ENCODE measurements around the gene DNM3.

DNM3 gene

GRCh38 chr1:172125250-172125649 is 284.0 kb downstream of the DNM3 start:
- no peak overlapping the region for H3K27ac ChIP-seq (ENCODE audit: low read depth, low read length)
- H3K4me3 ChIP-seq (ENCODE audit: low read depth in 1 of 2, low read length in 2 of 2), result no peak overlapping the region
- no peaks in the 10 kb centered on the region for H3K9me3 ChIP-seq (ENCODE audit: control insufficient read depth in 1 of 2, low read length in 2 of 2)
- no peaks in the 10 kb centered on the region for H3K27me3 ChIP-seq (ENCODE audit: control insufficient read depth in 1 of 2, insufficient read depth in 2 of 2, low read length in 2 of 2)
- H3K9ac ChIP-seq (ENCODE audit: low read depth in 1 of 2, low read length in 2 of 2), result no peak overlapping the region
- no peaks in the 10 kb centered on the region for H3K36me3 ChIP-seq (ENCODE audit: control insufficient read depth in 1 of 2, insufficient read depth in 2 of 2, low read length in 2 of 2)
- H3K4me1 ChIP-seq (ENCODE audit: control insufficient read depth in 1 of 2, insufficient read depth in 2 of 2, low read length in 2 of 2), result no peaks in the 10 kb centered on the region

GRCh38 chr1:172125812-172126430 is 284.6 kb downstream of the DNM3 start:
- H3K9ac ChIP-seq (ENCODE audit: low read depth in 1 of 2, low read length in 2 of 2), result no peak overlapping the region
- H3K9me3 ChIP-seq (ENCODE audit: control insufficient read depth in 1 of 2, low read length in 2 of 2), result no peaks in the 10 kb centered on the region
- H3K27ac ChIP-seq (ENCODE audit: low read depth, low read length), result no peak overlapping the region
- H3K4me3 ChIP-seq (ENCODE audit: low read depth in 1 of 2, low read length in 2 of 2), result no peak overlapping the region
- H3K36me3 ChIP-seq (ENCODE audit: control insufficient read depth in 1 of 2, insufficient read depth in 2 of 2, low read length in 2 of 2), result no peaks in the 10 kb centered on the region
- H3K4me1 ChIP-seq (ENCODE audit: control insufficient read depth in 1 of 2, insufficient read depth in 2 of 2, low read length in 2 of 2), result no peaks in the 10 kb centered on the region
- no peaks in the 10 kb centered on the region for H3K27me3 ChIP-seq (ENCODE audit: control insufficient read depth in 1 of 2, insufficient read depth in 2 of 2, low read length in 2 of 2)

DNA sequence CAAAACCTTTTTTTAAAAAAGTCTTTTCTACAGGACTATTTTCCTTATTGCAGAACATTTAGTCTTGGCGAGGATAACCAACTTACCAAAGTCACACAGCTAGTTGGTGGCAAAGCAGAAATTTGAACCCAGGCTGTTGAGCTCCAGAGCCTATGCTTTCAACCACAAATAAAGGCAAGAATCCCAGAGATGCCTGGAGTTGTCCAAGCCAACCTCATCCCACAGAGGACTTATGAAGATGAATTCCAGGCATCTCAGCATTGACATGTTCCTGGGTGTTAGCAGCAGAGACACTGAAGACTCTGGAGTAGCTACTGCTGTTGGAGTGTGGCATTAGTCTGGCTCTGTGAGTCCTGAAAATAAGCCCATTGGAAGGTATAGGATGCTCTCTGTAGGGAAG is 291.5 kb downstream of the DNM3 start:
- Histone ChIP-seq H3K36me3 (ENCODE audit: control insufficient read depth in 1 of 2, insufficient read depth in 2 of 2, low read length in 2 of 2) (no peaks in the 10 kb centered on the region), H3K4me1 (ENCODE audit: control insufficient read depth in 1 of 2, insufficient read depth in 2 of 2, low read length in 2 of 2) (no peaks in the 10 kb centered on the region), H3K9ac (ENCODE audit: low read depth in 1 of 2, low read length in 2 of 2) (no peak overlapping the region), H3K27ac (ENCODE audit: low read depth, low read length) (no peak overlapping the region), H3K4me3 (ENCODE audit: low read depth in 1 of 2, low read length in 2 of 2) (no peak overlapping the region), H3K9me3 (ENCODE audit: control insufficient read depth in 1 of 2, low read length in 2 of 2) (no peaks in the 10 kb centered on the region), H3K27me3 (ENCODE audit: control insufficient read depth in 1 of 2, insufficient read depth in 2 of 2, low read length in 2 of 2) (no peaks in the 10 kb centered on the region)

DNA sequence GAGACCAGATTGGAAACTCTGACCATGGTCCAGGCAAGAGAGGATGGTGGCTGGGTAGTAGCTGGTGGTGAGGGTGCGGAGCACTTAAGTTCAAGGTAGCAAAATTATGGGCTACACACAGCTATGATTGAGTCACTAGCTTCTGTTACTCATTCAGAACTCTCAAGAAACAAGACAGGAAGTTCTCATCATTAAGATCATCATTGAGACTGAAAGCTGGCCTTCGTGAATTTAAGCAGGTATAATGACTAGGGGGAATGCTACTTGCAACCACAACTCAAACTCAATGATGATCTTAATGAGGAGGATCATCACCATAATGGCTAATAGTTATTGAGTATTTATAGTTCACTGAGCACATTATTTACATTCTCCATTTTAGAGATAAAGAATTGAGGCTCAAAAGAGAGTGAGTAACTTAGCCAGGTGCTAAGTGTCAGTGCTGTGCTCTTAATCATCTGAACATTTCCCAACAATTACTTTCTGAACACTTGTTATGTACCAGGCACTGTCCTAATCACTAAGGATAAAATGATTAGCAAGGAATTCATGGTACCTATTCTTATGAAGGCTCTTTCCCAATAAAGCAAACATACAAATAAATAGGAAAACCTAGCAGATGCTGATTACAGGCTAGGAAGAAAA is 292.9 kb downstream of the DNM3 start:
- H3K9me3 ChIP-seq (ENCODE audit: control insufficient read depth in 1 of 2, low read length in 2 of 2), result no peaks in the 10 kb centered on the region
- no peak overlapping the region for H3K4me3 ChIP-seq (ENCODE audit: low read depth in 1 of 2, low read length in 2 of 2)
- H3K27ac ChIP-seq (ENCODE audit: low read depth, low read length), result no peak overlapping the region
- no peaks in the 10 kb centered on the region for H3K4me1 ChIP-seq (ENCODE audit: control insufficient read depth in 1 of 2, insufficient read depth in 2 of 2, low read length in 2 of 2)
- no peaks in the 10 kb centered on the region for H3K27me3 ChIP-seq (ENCODE audit: control insufficient read depth in 1 of 2, insufficient read depth in 2 of 2, low read length in 2 of 2)
- H3K36me3 ChIP-seq (ENCODE audit: control insufficient read depth in 1 of 2, insufficient read depth in 2 of 2, low read length in 2 of 2), result no peaks in the 10 kb centered on the region
- H3K9ac ChIP-seq (ENCODE audit: low read depth in 1 of 2, low read length in 2 of 2), result no peak overlapping the region

GRCh38 chr1:172135076-172135672 is 293.9 kb downstream of the DNM3 start:
- Histone ChIP-seq H3K4me3 (ENCODE audit: low read depth in 1 of 2, low read length in 2 of 2) (no peak overlapping the region), H3K4me1 (ENCODE audit: control insufficient read depth in 1 of 2, insufficient read depth in 2 of 2, low read length in 2 of 2) (no peaks in the 10 kb centered on the region), H3K27ac (ENCODE audit: low read depth, low read length) (no peak overlapping the region), H3K9me3 (ENCODE audit: control insufficient read depth in 1 of 2, low read length in 2 of 2) (no peaks in the 10 kb centered on the region), H3K27me3 (ENCODE audit: control insufficient read depth in 1 of 2, insufficient read depth in 2 of 2, low read length in 2 of 2) (no peaks in the 10 kb centered on the region), H3K36me3 (ENCODE audit: control insufficient read depth in 1 of 2, insufficient read depth in 2 of 2, low read length in 2 of 2) (no peaks in the 10 kb centered on the region), H3K9ac (ENCODE audit: low read depth in 1 of 2, low read length in 2 of 2) (no peak overlapping the region)

DNA sequence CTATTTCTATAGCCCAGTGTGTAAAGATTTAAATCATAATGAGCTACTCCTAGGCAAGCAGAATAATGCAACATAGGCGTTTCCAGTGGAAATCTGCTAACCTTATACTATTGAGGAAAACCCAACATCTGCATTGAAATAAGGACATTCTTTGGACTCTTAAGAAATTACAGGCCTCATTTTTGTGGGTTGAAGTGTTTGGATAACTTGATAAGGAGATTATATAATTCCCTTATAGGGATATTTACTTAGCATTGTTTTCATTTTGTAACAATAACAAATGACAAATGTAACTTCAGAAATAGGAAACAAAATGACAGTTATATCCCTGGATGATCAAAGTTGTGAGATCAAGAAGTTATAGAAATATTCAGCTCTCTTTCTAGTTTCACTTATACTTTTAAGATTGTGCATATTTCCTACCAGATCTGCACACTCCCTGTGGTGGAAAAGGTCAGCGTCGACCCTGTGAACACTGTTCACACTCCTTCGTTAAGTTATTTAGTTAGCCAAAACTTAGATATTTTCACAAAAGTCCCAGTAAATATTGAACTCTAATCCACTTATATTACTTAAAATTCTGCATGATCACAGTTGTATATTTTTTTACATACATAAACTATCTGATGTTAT is 294.8 kb downstream of the DNM3 start:
- Histone ChIP-seq H3K4me3 (ENCODE audit: low read depth in 1 of 2, low read length in 2 of 2) (no peak overlapping the region), H3K4me1 (ENCODE audit: control insufficient read depth in 1 of 2, insufficient read depth in 2 of 2, low read length in 2 of 2) (no peaks in the 10 kb centered on the region), H3K27ac (ENCODE audit: low read depth, low read length) (no peak overlapping the region), H3K36me3 (ENCODE audit: control insufficient read depth in 1 of 2, insufficient read depth in 2 of 2, low read length in 2 of 2) (no peaks in the 10 kb centered on the region), H3K9ac (ENCODE audit: low read depth in 1 of 2, low read length in 2 of 2) (no peak overlapping the region), H3K9me3 (ENCODE audit: control insufficient read depth in 1 of 2, low read length in 2 of 2) (no peaks in the 10 kb centered on the region), H3K27me3 (ENCODE audit: control insufficient read depth in 1 of 2, insufficient read depth in 2 of 2, low read length in 2 of 2) (no peaks in the 10 kb centered on the region)

DNA sequence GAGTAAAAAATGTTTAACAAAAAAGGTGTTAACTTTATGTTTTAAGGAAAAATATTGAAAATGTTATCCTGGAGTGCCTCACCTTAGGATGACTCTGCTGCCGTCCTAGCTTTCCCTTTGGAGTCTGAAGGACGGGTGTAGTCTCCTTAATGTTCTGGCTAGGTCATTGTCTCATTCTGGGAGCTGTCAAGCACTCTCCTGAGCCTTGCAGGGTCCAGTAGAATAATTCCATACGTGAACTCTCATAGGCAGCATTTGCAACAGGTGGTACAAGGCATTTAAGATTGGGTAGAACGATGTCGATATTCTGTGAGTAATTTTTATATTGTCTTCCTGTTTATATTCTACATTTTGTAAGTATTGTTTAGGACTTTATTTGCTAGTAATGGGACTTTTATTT is 295.6 kb downstream of the DNM3 start:
- H3K27ac ChIP-seq (ENCODE audit: low read depth, low read length), result no peak overlapping the region
- H3K36me3 ChIP-seq (ENCODE audit: control insufficient read depth in 1 of 2, insufficient read depth in 2 of 2, low read length in 2 of 2), result no peaks in the 10 kb centered on the region
- no peak overlapping the region for H3K4me3 ChIP-seq (ENCODE audit: low read depth in 1 of 2, low read length in 2 of 2)
- no peaks in the 10 kb centered on the region for H3K9me3 ChIP-seq (ENCODE audit: control insufficient read depth in 1 of 2, low read length in 2 of 2)
- H3K4me1 ChIP-seq (ENCODE audit: control insufficient read depth in 1 of 2, insufficient read depth in 2 of 2, low read length in 2 of 2), result no peaks in the 10 kb centered on the region
- H3K9ac ChIP-seq (ENCODE audit: low read depth in 1 of 2, low read length in 2 of 2), result no peak overlapping the region
- H3K27me3 ChIP-seq (ENCODE audit: control insufficient read depth in 1 of 2, insufficient read depth in 2 of 2, low read length in 2 of 2), result no peaks in the 10 kb centered on the region

DNA sequence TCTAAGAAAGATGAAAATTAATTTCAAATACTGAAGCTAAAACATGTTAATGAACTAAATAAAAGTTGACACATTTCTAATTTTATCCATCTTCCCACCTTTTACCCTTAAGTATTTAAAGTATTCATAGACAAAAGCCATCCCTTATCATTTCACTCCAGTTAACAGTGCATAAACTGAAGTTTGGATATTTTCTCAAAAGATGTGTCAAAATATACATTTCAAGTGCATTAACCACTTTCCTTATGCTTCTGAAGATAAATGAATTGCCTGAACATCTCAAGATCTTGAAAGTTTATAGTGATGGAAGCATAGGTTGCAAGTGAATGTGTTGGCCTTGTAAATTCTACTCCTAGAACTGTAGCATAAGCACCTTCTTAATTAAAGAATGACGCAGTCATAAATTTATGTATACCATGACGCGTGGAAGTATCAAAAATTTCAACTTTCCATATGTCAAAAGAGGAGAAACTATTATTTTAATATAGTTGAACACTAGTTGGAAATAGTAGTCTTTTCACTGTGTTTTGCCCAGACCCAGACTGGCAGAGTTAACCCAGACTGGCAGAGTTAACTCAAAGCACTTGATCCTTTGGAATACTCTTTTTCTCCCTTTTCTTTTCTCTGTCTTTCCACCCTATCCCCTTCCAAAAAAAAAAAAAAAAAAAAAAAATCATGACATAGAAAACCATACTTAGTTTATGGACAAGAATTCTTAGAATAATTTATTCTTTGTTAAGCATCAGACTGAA is 296.6 kb downstream of the DNM3 start:
- Histone ChIP-seq H3K9ac (ENCODE audit: low read depth in 1 of 2, low read length in 2 of 2) (no peak overlapping the region), H3K27ac (ENCODE audit: low read depth, low read length) (no peak overlapping the region), H3K4me3 (ENCODE audit: low read depth in 1 of 2, low read length in 2 of 2) (no peak overlapping the region), H3K9me3 (ENCODE audit: control insufficient read depth in 1 of 2, low read length in 2 of 2) (no peaks in the 10 kb centered on the region), H3K36me3 (ENCODE audit: control insufficient read depth in 1 of 2, insufficient read depth in 2 of 2, low read length in 2 of 2) (no peaks in the 10 kb centered on the region), H3K4me1 (ENCODE audit: control insufficient read depth in 1 of 2, insufficient read depth in 2 of 2, low read length in 2 of 2) (no peaks in the 10 kb centered on the region), H3K27me3 (ENCODE audit: control insufficient read depth in 1 of 2, insufficient read depth in 2 of 2, low read length in 2 of 2) (no peaks in the 10 kb centered on the region)

DNA sequence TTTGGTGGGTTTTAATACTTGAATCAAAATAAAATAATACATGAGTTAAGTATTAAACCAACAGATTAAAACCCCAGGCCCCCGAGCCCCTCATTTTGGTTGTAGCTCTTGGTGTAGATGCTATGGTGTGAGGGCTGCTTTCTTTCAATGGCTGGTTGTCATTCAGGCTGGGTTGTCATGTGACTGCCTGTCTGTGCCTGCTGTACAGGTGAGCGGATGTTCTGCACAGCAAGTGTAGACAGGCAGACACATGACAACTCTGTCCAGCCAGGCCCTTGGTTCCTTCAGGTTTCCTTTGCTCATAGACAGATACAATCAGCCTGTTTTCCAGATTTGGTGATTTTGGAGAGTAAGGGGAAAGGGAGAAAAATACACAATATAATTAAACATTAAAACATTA is 297.3 kb downstream of the DNM3 start:
- Histone ChIP-seq H3K27ac (ENCODE audit: low read depth, low read length) (no peak overlapping the region), H3K27me3 (ENCODE audit: control insufficient read depth in 1 of 2, insufficient read depth in 2 of 2, low read length in 2 of 2) (no peaks in the 10 kb centered on the region), H3K36me3 (ENCODE audit: control insufficient read depth in 1 of 2, insufficient read depth in 2 of 2, low read length in 2 of 2) (no peaks in the 10 kb centered on the region), H3K4me1 (ENCODE audit: control insufficient read depth in 1 of 2, insufficient read depth in 2 of 2, low read length in 2 of 2) (no peaks in the 10 kb centered on the region), H3K9me3 (ENCODE audit: control insufficient read depth in 1 of 2, low read length in 2 of 2) (no peaks in the 10 kb centered on the region), H3K4me3 (ENCODE audit: low read depth in 1 of 2, low read length in 2 of 2) (no peak overlapping the region), H3K9ac (ENCODE audit: low read depth in 1 of 2, low read length in 2 of 2) (no peak overlapping the region)

DNA sequence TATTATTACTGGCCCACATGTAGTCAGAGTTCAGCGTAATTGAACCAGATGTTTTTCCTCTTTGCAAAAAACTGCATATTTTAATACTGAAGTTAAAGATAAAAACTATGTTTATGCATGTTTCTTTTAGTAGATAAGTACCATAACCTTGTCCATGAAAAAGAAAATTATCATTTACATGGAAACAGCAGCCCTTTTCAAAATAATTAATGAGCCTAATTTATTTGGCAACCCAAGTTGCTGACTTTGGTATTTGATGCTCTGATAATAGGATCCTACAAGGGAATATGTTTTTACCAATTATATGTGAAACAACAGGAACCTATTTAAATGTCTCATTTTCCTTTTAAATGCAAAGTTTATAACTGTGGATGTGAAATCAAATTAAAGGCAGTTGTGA is 297.9 kb downstream of the DNM3 start:
- H3K9ac ChIP-seq (ENCODE audit: low read depth in 1 of 2, low read length in 2 of 2), result no peak overlapping the region
- no peak overlapping the region for H3K4me3 ChIP-seq (ENCODE audit: low read depth in 1 of 2, low read length in 2 of 2)
- H3K36me3 ChIP-seq (ENCODE audit: control insufficient read depth in 1 of 2, insufficient read depth in 2 of 2, low read length in 2 of 2), result no peaks in the 10 kb centered on the region
- no peak overlapping the region for H3K27ac ChIP-seq (ENCODE audit: low read depth, low read length)
- H3K4me1 ChIP-seq (ENCODE audit: control insufficient read depth in 1 of 2, insufficient read depth in 2 of 2, low read length in 2 of 2), result no peaks in the 10 kb centered on the region
- no peaks in the 10 kb centered on the region for H3K27me3 ChIP-seq (ENCODE audit: control insufficient read depth in 1 of 2, insufficient read depth in 2 of 2, low read length in 2 of 2)
- no peaks in the 10 kb centered on the region for H3K9me3 ChIP-seq (ENCODE audit: control insufficient read depth in 1 of 2, low read length in 2 of 2)
